Measurements from ENCODE around the gene FBXW9.

FBXW9 gene

DNA sequence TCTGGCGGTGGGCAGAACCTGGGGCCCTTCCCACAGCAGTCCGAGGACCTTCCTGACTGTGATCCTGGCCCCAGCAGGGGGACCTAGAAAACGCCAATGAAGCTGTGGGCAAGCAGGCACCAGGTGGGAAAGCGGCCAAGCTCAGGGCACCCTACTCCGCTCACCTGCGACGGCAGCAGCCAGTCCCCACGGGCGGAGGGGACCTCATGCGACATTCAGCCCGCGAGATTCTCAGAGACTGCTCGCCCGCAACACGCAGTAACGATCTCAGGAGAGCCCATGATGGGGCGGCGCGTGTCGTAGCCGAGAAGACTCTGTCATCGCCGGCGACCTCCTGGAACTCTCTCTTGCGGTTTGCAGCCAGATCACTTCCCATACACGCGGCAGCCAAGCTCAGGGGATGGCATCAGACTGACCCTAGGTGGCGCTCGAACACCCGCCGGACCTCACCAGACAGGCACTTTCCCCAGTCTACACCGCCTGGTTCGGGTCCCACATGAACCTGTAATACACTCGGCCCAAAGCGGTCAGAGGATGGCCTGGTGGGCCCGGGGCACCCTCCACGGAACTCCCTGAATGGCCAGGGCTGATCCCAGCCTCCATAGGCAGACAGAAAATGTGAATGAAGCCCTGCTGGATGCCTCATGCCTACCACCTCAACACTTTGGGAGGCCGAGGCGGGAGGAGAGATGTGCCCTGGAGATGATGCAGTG, 56.4 kb downstream of the FBXW9 start:
- in situ Hi-C loops (cut with HindIII; ENCODE audit: low pct_ligation_motif_present, low pct_unique_long_range_greater_than_20kb, low sequenced_read_pairs): no loop called here
- no peak for DNase-seq
